Measurements from ENCODE around the gene MT4. TPM values are rescaled to one million over a fixed set of nuclear protein-coding genes. Genes with fewer than 3 reads are reported as not detected.

MT4 gene
- total and polyA plus RNA-seq, 2 donors (not counting 1 experiment from before 2014, with no cell fraction given), result not detected

DNA sequence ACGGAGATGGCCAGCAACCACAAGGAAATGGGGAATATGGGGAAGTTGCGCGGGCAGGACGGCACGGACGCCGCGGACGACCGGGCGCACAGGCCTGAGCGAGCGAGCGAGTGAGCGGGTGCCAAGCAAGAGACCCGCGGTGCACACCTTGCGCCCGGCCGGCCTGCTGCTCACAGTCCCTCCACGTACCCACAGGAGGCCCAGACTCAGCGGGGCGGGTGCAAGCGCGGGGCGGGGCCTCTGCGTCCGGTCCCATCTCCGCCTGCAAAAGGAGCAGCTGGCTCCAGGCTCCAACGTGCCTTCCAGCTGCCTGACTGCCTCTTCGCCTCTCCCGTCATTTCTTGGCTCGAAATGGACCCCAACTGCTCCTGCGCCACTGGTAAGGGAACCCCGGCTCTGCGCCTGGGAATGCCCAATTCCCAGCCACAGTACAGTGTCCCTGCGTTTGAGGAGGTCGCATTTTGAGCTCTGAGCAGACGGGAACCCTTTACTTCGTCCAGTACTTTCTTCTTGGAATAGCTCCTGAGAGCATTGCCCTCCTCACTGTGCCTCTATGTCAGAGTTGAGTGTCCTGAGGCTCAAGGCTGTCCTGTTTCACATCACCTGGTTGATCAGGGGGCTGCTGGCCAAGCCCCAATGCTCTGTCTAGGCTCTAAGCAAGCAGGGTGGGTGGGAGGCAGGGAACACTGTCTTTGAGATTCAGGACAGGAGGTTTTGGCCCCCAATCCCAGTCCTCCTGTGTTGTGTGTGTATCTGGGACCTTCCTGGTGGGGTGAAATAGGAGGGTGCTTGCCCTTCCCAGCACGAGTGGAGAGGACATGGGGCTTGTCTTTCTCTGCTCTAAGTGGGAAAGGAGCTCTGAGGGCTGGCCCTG lies 52.6 kb downstream of the MT4 start:
- Histone ChIP-seq H3K4me2 (ENCODE audit: extremely low read depth, insufficient read depth, low read length) (peak overlapping the region; percentile 97), H3K4me3 (replicated peaks in 1 of 4; ENCODE audit: control extremely low read depth in 1 of 4, insufficient read depth in 1 of 4, low read depth in 3 of 4, low read length in 4 of 4) (peak overlapping the region; percentile 30 to 52 (median 38)), H3K9me3 (ENCODE audit: control insufficient read depth, insufficient read depth, low read depth, low read length) (no peaks in the 10 kb centered on the region), H4K20me1 (ENCODE audit: control insufficient read depth, extremely low read depth, insufficient read depth, low read length) (no peaks in the 10 kb centered on the region), H3K4me1 (ENCODE audit: control insufficient read depth, extremely low read depth, insufficient read depth, low read length) (peaks cover 18% of the 10 kb centered on the region), H2AFZ (ENCODE audit: low read length) (peak overlapping the region; percentile 85), H3K36me3 (ENCODE audit: control insufficient read depth, insufficient read depth, low read length) (no peaks in the 10 kb centered on the region), H3K27me3 (ENCODE audit: control insufficient read depth, insufficient read depth, low read length) (no peaks in the 10 kb centered on the region), H3K9ac (ENCODE audit: insufficient read depth, low read length) (peak overlapping the region; percentile 36), H3K79me2 (ENCODE audit: control insufficient read depth, insufficient read depth, low read length) (no peaks in the 10 kb centered on the region), H3K27ac (ENCODE audit: insufficient read depth, low read length) (peak overlapping the region; percentile 77)
- TF ChIP-seq, protein P1, sequence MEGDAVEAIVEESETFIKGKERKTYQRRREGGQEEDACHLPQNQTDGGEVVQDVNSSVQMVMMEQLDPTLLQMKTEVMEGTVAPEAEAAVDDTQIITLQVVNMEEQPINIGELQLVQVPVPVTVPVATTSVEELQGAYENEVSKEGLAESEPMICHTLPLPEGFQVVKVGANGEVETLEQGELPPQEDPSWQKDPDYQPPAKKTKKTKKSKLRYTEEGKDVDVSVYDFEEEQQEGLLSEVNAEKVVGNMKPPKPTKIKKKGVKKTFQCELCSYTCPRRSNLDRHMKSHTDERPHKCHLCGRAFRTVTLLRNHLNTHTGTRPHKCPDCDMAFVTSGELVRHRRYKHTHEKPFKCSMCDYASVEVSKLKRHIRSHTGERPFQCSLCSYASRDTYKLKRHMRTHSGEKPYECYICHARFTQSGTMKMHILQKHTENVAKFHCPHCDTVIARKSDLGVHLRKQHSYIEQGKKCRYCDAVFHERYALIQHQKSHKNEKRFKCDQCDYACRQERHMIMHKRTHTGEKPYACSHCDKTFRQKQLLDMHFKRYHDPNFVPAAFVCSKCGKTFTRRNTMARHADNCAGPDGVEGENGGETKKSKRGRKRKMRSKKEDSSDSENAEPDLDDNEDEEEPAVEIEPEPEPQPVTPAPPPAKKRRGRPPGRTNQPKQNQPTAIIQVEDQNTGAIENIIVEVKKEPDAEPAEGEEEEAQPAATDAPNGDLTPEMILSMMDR (conservative IDR thresholded peaks at IDR 0.05 in 1 of 2, IDR thresholded peaks at IDR 0.05 in 1 of 2; ENCODE audit: low read depth in 1 of 2, low read length in 2 of 2), result no peak
- DNase-seq (ENCODE audit: low read depth in 2 of 2), result peak; percentile 73 to 78

DNA sequence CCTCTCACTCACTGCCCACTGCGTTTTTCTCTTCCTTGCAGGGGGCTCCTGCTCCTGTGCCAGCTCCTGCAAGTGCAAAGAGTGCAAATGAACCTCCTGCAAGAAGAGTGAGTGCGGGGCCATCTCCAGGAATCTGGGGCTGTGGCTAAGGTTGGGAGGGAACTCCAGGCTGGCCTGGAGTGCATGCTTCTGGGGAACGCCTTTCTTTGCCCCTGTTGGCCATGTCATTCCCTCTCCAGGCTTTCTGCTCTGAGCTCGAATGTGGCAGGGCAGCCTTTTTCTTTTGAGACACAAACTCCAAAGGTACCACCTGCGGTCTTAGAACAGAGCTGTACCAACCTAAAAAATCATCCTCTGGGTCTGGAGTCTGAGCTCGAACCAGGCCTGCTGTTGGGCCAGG lies 53.3 kb downstream of the MT4 start:
- peak overlapping the region; percentile 77 for H3K27ac ChIP-seq (ENCODE audit: insufficient read depth, low read length)
- no peak overlapping the region for H3K9ac ChIP-seq (ENCODE audit: insufficient read depth, low read length)
- no peaks in the 10 kb centered on the region for H3K79me2 ChIP-seq (ENCODE audit: control insufficient read depth, insufficient read depth, low read length)
- no peaks in the 10 kb centered on the region for H4K20me1 ChIP-seq (ENCODE audit: control insufficient read depth, extremely low read depth, insufficient read depth, low read length)
- H3K36me3 ChIP-seq (ENCODE audit: control insufficient read depth, insufficient read depth, low read length), result no peaks in the 10 kb centered on the region
- H3K4me1 ChIP-seq (ENCODE audit: control insufficient read depth, extremely low read depth, insufficient read depth, low read length), result peaks cover 18% of the 10 kb centered on the region
- H3K27me3 ChIP-seq (ENCODE audit: control insufficient read depth, insufficient read depth, low read length), result no peaks in the 10 kb centered on the region
- H2AFZ ChIP-seq (ENCODE audit: low read length), result no peak overlapping the region
- H3K4me2 ChIP-seq (ENCODE audit: extremely low read depth, insufficient read depth, low read length), result peak overlapping the region; percentile 97
- H3K4me3 ChIP-seq (replicated peaks in 1 of 4; ENCODE audit: control extremely low read depth in 1 of 4, insufficient read depth in 1 of 4, low read depth in 3 of 4, low read length in 4 of 4), result peak overlapping the region in 1 of 4 experiments; percentile 52
- DNase-seq (ENCODE audit: low read depth in 2 of 2), result no peak
- TF ChIP-seq, protein P1 (conservative IDR thresholded peaks at IDR 0.05 in 1 of 2, IDR thresholded peaks at IDR 0.05 in 1 of 2; ENCODE audit: low read depth in 1 of 2, low read length in 2 of 2), result no peak
- no peaks in the 10 kb centered on the region for H3K9me3 ChIP-seq (ENCODE audit: control insufficient read depth, insufficient read depth, low read depth, low read length)

Other genes starting within 250 kb of the MT4 start
- 350 and 413 TPM in 2 replicates for gene AMFR, start 139.5 kb upstream of the MT4 start, total RNA-seq
- gene AMFR, start 139.5 kb upstream of the MT4 start, polyA plus RNA-seq, result 75.9 and 76.1 TPM in 2 replicates
- gene NUDT21, start 113.7 kb upstream of the MT4 start, total RNA-seq, result 64.2 and 69.9 TPM in 2 replicates
- gene NUDT21, start 113.7 kb upstream of the MT4 start, polyA plus RNA-seq, result 132 and 136 TPM in 2 replicates
- 54.7 and 55.0 TPM in 2 replicates for gene OGFOD1, start 113.5 kb upstream of the MT4 start, total RNA-seq
- 101 and 110 TPM in 2 replicates for gene OGFOD1, start 113.5 kb upstream of the MT4 start, polyA plus RNA-seq
- gene BBS2, start 45.0 kb upstream of the MT4 start, total RNA-seq, result 76.3 and 84.9 TPM in 2 replicates
- gene BBS2, start 45.0 kb upstream of the MT4 start, polyA plus RNA-seq, result 42.5 and 59.9 TPM in 2 replicates
- gene MT3, start 24.5 kb downstream of the MT4 start, total RNA-seq, result not detected in 2 replicates
- gene MT3, start 24.5 kb downstream of the MT4 start, polyA plus RNA-seq, result not detected in 2 replicates
- gene MT2A, start 43.5 kb downstream of the MT4 start, total RNA-seq, result 76.5 and 113 TPM in 2 replicates
- 49.2 and 225 TPM in 2 replicates for gene MT2A, start 43.5 kb downstream of the MT4 start, polyA plus RNA-seq
- 251 and 390 TPM in 2 replicates for gene MT1E, start 60.7 kb downstream of the MT4 start, total RNA-seq
- 465 and 572 TPM in 2 replicates for gene MT1E, start 60.7 kb downstream of the MT4 start, polyA plus RNA-seq
- gene MT1M, start 67.6 kb downstream of the MT4 start, total RNA-seq, result 18.5 and 58.8 TPM in 2 replicates
- 6.9 and 8.5 TPM in 2 replicates for gene MT1M, start 67.6 kb downstream of the MT4 start, polyA plus RNA-seq
- 2.3 and 5.3 TPM in 2 replicates for gene MT1A, start 73.6 kb downstream of the MT4 start, total RNA-seq
- 2.9 and 4.8 TPM in 2 replicates for gene MT1A, start 73.6 kb downstream of the MT4 start, polyA plus RNA-seq
- gene MT1B, start 86.8 kb downstream of the MT4 start, total RNA-seq, result not detected in 2 replicates
- not detected in 2 replicates for gene MT1B, start 86.8 kb downstream of the MT4 start, polyA plus RNA-seq
- 0.26 and 2.1 TPM in 2 replicates for gene MT1F, start 92.9 kb downstream of the MT4 start, total RNA-seq
- 0.20 and 3.2 TPM in 2 replicates for gene MT1F, start 92.9 kb downstream of the MT4 start, polyA plus RNA-seq
- 11.6 and 16.4 TPM in 2 replicates for gene MT1G, start 103.0 kb downstream of the MT4 start, total RNA-seq
- 5.7 and 9.1 TPM in 2 replicates for gene MT1G, start 103.0 kb downstream of the MT4 start, polyA plus RNA-seq
- gene MT1H, start 104.7 kb downstream of the MT4 start, total RNA-seq, result not detected in 2 replicates
- not detected in 2 replicates for gene MT1H, start 104.7 kb downstream of the MT4 start, polyA plus RNA-seq
- 86.8 and 137 TPM in 2 replicates for gene MT1X, start 117.4 kb downstream of the MT4 start, total RNA-seq
- gene MT1X, start 117.4 kb downstream of the MT4 start, polyA plus RNA-seq, result 137 and 242 TPM in 2 replicates
- gene NUP93, start 165.1 kb downstream of the MT4 start, total RNA-seq, result 36.7 and 42.9 TPM in 2 replicates
- 37.6 and 61.0 TPM in 2 replicates for gene NUP93, start 165.1 kb downstream of the MT4 start, polyA plus RNA-seq